Testis (tissue), 2 donors: ENCODE data around the gene PHGDH.

Experiments
- POLR2A ChIP-seq: fragments of 450-650 bp; IDR thresholded peaks from one replicate; pipeline ENCODE4 v1.6.1; 2017; ENCODE audit warnings: antibody characterized with exemption, mild to moderate bottlenecking, moderate library complexity
- TF ChIP-seq, protein P1 (sequence below), 3 experiments: fragments of 450-650 bp in 2 of 3; fragments of 200-600 bp in 1 of 3; sonication (generic) in 1 of 3; IDR thresholded peaks; one replicate each; pipeline ENCODE4 v1.5.1; 2016 to 2019; ENCODE audit warnings: antibody characterized with exemption in 3 of 3, mild to moderate bottlenecking in 2 of 3, moderate library complexity in 1 of 3

DNA sequence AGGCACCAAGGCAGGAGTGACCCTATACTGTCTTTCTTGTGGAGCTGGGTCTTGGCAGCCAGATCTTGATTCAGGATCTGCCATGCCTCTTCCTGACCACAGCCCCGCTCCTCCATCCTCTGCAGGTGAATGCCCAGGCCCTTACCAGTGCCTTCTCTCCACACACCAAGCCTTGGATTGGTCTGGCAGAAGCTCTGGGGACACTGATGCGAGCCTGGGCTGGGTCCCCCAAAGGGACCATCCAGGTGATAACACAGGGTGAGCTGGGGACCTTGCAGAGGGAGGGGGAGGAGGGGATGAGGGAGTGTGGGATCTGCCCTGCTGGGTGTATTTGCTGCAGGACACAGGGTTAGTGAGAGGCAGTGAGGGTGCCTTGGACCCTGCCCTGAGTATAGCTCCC lies 28.5 kb downstream of the PHGDH start:
- TF ChIP-seq, protein P1, sequence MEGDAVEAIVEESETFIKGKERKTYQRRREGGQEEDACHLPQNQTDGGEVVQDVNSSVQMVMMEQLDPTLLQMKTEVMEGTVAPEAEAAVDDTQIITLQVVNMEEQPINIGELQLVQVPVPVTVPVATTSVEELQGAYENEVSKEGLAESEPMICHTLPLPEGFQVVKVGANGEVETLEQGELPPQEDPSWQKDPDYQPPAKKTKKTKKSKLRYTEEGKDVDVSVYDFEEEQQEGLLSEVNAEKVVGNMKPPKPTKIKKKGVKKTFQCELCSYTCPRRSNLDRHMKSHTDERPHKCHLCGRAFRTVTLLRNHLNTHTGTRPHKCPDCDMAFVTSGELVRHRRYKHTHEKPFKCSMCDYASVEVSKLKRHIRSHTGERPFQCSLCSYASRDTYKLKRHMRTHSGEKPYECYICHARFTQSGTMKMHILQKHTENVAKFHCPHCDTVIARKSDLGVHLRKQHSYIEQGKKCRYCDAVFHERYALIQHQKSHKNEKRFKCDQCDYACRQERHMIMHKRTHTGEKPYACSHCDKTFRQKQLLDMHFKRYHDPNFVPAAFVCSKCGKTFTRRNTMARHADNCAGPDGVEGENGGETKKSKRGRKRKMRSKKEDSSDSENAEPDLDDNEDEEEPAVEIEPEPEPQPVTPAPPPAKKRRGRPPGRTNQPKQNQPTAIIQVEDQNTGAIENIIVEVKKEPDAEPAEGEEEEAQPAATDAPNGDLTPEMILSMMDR (IDR thresholded peaks at IDR 0.05), result no peak
- TF ChIP-seq POLR2A, result no peak
